Activated CD4-positive, alpha-beta T cell treated with anti-CD3 and anti-CD28 coated beads, Interleukin-2, amount 10 ng/mL, durations not matched to agents 24 days and 14 days (primary cell): ENCODE measurements around the gene NAA40. TPM values are rescaled to one million over a fixed set of nuclear protein-coding genes. Genes with fewer than 3 reads are reported as not detected.
"Not testable (repeated sequence)": the region's sequence is repeated elsewhere in the genome, so short reads cannot be mapped to it uniquely, and the experiment has no call there.

Experiments
- DNase-seq: peaks from one replicate; pipeline ENCODE4 v3.0.0; 2022
- H3K27ac Mint-ChIP-seq: one replicate; pipeline ENCODE4 v1.8.0; 2022; ENCODE audit warnings: mild to moderate bottlenecking, mixed read lengths
- H3K27me3 Mint-ChIP-seq: one replicate; pipeline ENCODE4 v1.8.0; 2022; ENCODE audit warnings: mixed read lengths
- H3K36me3 Mint-ChIP-seq: one replicate; pipeline ENCODE4 v1.8.0; 2022; ENCODE audit warnings: low read depth, mild to moderate bottlenecking, mixed read lengths
- H3K4me1 Mint-ChIP-seq: one replicate; pipeline ENCODE4 v1.8.0; 2021; ENCODE audit warnings: mixed read lengths
- H3K4me3 Mint-ChIP-seq: one replicate; pipeline ENCODE4 v1.8.0; 2022; ENCODE audit warnings: mild to moderate bottlenecking, moderate library complexity, mixed read lengths
- H3K9me3 Mint-ChIP-seq: one replicate; pipeline ENCODE4 v1.8.0; 2021; ENCODE audit warnings: mixed read lengths
- intact Hi-C: fragments of 100-400 bp; cut with micrococcal nuclease; formaldehyde crosslinking; loops from one replicate; pipeline ENCODE4 v1.15.1; 2023
- total RNA-seq: library from RNA; stranded (reverse); gene quantifications from 2 replicates; pipeline ENCODE4 v1.2.3, GENCODE V29; 2022

NAA40 gene
- total RNA-seq, 1 donor from 2014 or later: 26.1 TPM

DNA sequence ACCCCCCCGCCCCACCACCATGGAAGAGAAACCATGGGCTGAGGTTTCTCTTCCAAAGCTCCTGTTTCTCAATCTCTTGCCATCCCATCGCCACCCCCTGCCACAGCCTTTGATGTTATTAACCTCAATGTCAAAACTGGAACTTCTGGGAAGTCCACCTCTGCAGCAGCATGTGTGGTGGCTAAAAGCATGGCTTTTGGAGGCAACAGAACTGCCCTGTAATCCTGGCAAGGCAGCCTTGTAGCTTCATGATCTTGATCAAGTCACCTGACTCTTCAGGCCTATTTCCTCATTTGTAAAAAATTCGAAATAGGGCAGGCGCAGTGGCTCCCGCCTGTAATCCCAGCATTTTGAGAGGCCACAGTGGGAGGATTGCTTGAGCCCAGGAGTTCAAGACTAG, 32.1 kb downstream of the NAA40 start:
- Mint-ChIP-seq H3K4me3 (no peak overlapping the region), H3K27me3 (peaks cover 2% of the 10 kb centered on the region), H3K4me1 (peaks cover 8% of the 10 kb centered on the region), H3K27ac (no peak overlapping the region), H3K36me3 (peaks cover 4% of the 10 kb centered on the region), H3K9me3 (no peaks in the 10 kb centered on the region)
- DNase-seq: no peak
- intact Hi-C loops: loop anchor here (5.0 to 10.0 kb wide), 2 partner anchors 289 to 334 kb away; partner anchors contain the start of genes CATSPERZ, ESRRA and RTN3

- H3K9me3 Mint-ChIP-seq, H3K27me3 Mint-ChIP-seq, DNase-seq: not testable (repeated sequence)
- Mint-ChIP-seq H3K27ac (peak overlapping the region; percentile 99), H3K36me3 (peaks cover 19% of the 10 kb centered on the region), H3K4me1 (peaks cover 18% of the 10 kb centered on the region), H3K4me3 (peak overlapping the region; percentile 100)
- intact Hi-C loops: loop anchor here (1.0 to 10.0 kb wide), 4 partner anchors 12 to 331 kb away; partner anchors contain the start of genes CATSPERZ, ESRRA, NAA40 and OTUB1
These were observed 35.1 kb downstream of the NAA40 start for GRCh38 chr11:63973912-63974258.

DNA sequence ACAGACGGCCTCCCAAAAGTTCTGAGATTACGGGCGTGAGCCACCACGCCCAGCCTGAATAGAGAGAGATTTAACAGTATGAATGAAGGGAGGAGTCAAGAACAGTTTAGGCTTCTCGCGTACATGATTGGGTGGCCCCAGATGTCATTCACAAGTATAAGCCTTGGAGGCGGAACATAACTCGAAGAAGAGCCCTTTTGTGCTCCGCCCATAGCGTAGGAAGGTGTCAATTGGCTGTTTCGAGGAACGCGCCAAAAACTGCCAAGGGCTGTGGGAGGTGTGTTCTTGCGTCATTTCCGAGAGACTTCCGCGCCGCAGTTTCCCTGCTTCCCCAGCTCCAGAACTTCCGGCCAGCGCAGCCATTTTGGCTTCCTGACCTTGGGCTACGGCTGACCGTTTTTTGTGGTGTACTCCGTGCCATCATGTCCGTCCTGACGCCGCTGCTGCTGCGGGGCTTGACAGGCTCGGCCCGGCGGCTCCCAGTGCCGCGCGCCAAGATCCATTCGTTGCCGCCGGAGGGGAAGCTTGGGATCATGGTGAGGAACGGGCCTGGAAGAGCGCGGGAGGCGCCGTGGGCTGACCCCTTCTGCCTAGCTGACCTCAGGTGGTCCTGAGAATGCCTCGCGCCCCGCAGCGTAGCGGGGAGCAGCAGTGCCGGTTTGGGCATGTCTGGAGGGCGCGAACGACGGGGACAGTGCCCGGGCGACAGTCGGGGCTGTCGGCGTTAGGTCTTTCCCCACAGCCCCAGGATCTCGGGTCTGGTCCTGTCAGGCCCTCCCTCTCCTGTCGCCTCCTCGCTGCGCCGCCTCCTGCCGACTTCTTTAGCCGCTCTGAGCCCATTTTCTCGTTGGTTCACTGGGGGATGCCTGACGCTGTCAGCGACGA, 35.7 kb downstream of the NAA40 start, which contains the start of gene COX8A:
Gene COX8A, plus strand, starts transcription at position 362 of the 885 bp plus-strand sequence. Its CDS starts 61 bp downstream, at position 423.
- Mint-ChIP-seq H3K27me3 (peaks cover under 1% of the 10 kb centered on the region), H3K27ac (peak within 1 kb of the TSS; percentile 99), H3K4me3 (peak within 1 kb of the TSS; percentile 100), H3K36me3 (peaks cover 22% of the 10 kb centered on the region), H3K4me1 (peaks cover 18% of the 10 kb centered on the region), H3K9me3 (no peaks in the 10 kb centered on the region)
- peak; percentile 99 for DNase-seq
- intact Hi-C loops: loop anchor here (1.0 to 10.0 kb wide), 4 partner anchors 12 to 330 kb away; partner anchors contain the start of genes CATSPERZ, ESRRA, NAA40 and OTUB1

DNA sequence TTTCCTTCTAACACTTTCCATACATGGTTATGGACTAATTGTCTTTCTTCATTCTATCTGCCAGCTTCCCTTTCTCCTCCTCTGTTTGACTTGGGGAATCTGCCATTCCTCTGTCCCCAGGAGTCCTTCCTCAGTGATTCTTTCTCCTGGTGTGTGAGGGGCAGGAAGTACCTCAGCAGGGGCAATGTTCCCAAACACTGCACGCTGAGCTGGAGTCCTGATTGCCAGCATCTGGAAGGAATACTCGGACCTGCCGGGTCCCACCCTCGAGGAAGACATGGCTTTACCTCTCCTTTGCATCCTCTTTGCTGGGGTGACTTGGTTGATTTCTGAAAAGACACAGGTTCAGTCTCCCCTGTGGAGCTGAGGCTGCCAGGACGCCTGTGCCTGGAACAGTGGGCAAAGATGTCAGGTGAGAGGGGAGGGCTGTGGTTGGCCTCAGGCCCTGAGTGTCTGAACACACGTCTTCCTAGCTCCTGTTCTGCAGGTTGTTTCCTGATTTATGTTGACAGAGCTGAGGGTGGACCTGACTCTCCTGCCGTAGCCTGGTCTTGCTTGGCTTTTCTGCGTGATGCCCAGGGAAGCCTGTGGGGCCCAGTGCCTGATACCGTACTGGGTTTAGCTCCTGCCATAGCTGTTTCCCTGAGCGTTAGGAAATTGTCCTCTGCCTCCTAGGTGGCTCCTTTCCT, 39.9 kb downstream of the NAA40 start:
- intact Hi-C loops: loop anchor here (10.0 kb wide), 1 partner anchor 326 kb away; the partner anchor contains the start of genes CATSPERZ and ESRRA
- Mint-ChIP-seq H3K9me3 (no peaks in the 10 kb centered on the region), H3K4me1 (peaks cover 18% of the 10 kb centered on the region), H3K27me3 (no peaks in the 10 kb centered on the region), H3K27ac (peak overlapping the region; percentile 34), H3K4me3 (no peak overlapping the region), H3K36me3 (peaks cover 22% of the 10 kb centered on the region)
- DNase-seq: no peak

DNA sequence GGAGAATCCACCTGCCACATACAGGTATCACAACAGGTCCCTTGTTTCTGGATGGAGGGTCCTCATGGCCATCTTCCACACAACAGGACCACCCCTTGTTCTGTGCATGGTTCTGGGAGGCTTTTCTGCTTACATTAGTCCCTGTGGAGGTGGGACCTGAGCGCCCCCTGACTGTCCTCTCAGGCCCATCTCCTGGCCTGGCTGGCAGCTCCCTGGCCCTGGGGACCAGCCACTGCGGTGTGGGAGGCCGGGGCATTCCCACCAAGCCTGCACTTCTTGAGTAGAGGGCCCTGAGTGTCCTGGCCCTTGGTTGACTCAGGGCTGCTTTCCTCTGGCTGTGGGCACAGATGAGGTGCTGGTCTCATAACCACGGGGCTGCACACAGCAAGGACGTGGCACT, 40.6 kb downstream of the NAA40 start:
- H3K27ac Mint-ChIP-seq: no peak overlapping the region
- DNase-seq: no peak
- intact Hi-C loops: loop anchor here (10.0 kb wide), 1 partner anchor 325 kb away; the partner anchor contains the start of genes CATSPERZ and ESRRA
- no peaks in the 10 kb centered on the region for H3K9me3 Mint-ChIP-seq
- H3K36me3 Mint-ChIP-seq: peaks cover 21% of the 10 kb centered on the region
- H3K27me3 Mint-ChIP-seq: no peaks in the 10 kb centered on the region
- no peak overlapping the region for H3K4me3 Mint-ChIP-seq
- H3K4me1 Mint-ChIP-seq: peaks cover 17% of the 10 kb centered on the region

- Mint-ChIP-seq H3K27me3 (no peaks in the 10 kb centered on the region), H3K36me3 (peaks cover 22% of the 10 kb centered on the region), H3K9me3 (no peaks in the 10 kb centered on the region), H3K4me3 (peak overlapping the region; percentile 99), H3K4me1 (peaks cover 29% of the 10 kb centered on the region), H3K27ac (peak overlapping the region; percentile 97)
- DNase-seq: peak; percentile 94
- intact Hi-C loops: loop anchor here (1.0 to 5.0 kb wide), 3 partner anchors 11 to 148 kb away; partner anchors contain the start of genes COX8A, MARK2 and NAA40
These were observed 47.0 kb downstream of the NAA40 start for GRCh38 chr11:63985812-63986155.

GRCh38 chr11:63986156-63986931, 47.5 kb downstream of the NAA40 start, which contains the start of gene OTUB1:
Gene OTUB1, plus strand, starts transcription at chr11:63986438. Its CDS starts 19 bp downstream, at chr11:63986457.
- peak within 1 kb of the TSS; percentile 99 for H3K4me3 Mint-ChIP-seq
- H3K9me3 Mint-ChIP-seq: no peaks in the 10 kb centered on the region
- H3K27ac Mint-ChIP-seq: peak within 1 kb of the TSS; percentile 97
- peaks cover 25% of the 10 kb centered on the region for H3K36me3 Mint-ChIP-seq
- H3K4me1 Mint-ChIP-seq: peaks cover 29% of the 10 kb centered on the region
- intact Hi-C loops: loop anchor here (1.0 to 5.0 kb wide), 3 partner anchors 12 to 149 kb away; partner anchors contain the start of genes COX8A, MARK2 and NAA40
- DNase-seq: peak; percentile 97
- no peaks in the 10 kb centered on the region for H3K27me3 Mint-ChIP-seq

- H3K27ac Mint-ChIP-seq: peak overlapping the region; percentile 66
- H3K4me1 Mint-ChIP-seq: peaks cover 31% of the 10 kb centered on the region
- no peaks in the 10 kb centered on the region for H3K9me3 Mint-ChIP-seq
- intact Hi-C loops: loop anchor here (1.0 to 5.0 kb wide), 3 partner anchors 13 to 150 kb away; partner anchors contain the start of genes COX8A, MARK2 and NAA40
- peak overlapping the region; percentile 81 for H3K4me3 Mint-ChIP-seq
- DNase-seq: no peak
- H3K36me3 Mint-ChIP-seq: peaks cover 31% of the 10 kb centered on the region
- no peaks in the 10 kb centered on the region for H3K27me3 Mint-ChIP-seq
These were observed 48.2 kb downstream of the NAA40 start for GRCh38 chr11:63986932-63987513.

DNA sequence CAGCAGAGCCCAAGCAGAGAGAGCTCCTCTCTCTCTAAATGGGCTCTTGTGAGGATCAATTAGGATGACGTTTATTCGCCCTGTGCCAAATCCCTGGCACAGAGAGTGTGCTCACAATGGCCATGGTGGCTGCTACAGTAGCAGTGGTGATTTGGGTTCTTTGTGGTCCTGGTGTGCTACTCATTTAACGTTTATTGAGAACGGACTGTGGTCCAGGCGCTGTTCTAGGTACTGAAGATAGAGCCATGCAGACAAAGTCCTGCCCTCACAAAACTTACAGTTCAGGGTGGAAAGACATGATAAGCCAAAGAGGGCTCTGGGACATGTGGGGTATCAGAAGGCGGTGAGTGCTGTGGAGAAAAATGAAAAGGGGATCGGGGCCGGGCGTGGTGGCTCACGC, 52.8 kb downstream of the NAA40 start:
- Mint-ChIP-seq H3K27me3 (no peaks in the 10 kb centered on the region), H3K36me3 (peaks cover 51% of the 10 kb centered on the region), H3K27ac (no peak overlapping the region), H3K4me1 (peaks cover 26% of the 10 kb centered on the region), H3K4me3 (no peak overlapping the region), H3K9me3 (no peaks in the 10 kb centered on the region)
- DNase-seq: no peak
- intact Hi-C loops: no loop called here

DNA sequence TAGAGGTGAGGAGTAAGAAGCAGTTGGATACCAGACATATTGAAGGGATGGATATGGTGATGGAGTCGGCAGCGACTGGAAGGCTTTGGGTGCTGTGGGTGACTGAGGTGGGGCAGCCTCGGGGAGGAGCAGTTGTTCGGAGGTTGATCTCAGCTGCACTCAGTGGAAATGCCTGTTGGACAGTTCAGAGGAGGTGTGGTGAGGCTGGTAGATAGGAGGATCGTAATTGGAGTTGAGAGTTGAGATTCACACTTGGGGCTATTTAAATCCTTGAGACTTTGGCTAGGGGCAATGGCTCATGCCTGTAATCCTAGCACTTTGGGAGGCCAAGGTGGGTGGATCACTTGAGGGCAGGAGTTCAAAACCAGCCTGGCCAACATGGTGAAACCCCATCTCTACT, 54.3 kb downstream of the NAA40 start:
- no peak for DNase-seq
- H3K27ac Mint-ChIP-seq: no peak overlapping the region
- H3K9me3 Mint-ChIP-seq: no peaks in the 10 kb centered on the region
- H3K4me3 Mint-ChIP-seq: no peak overlapping the region
- no peaks in the 10 kb centered on the region for H3K27me3 Mint-ChIP-seq
- intact Hi-C loops: no loop called here
- peaks cover 61% of the 10 kb centered on the region for H3K36me3 Mint-ChIP-seq
- H3K4me1 Mint-ChIP-seq: peaks cover 19% of the 10 kb centered on the region

DNA sequence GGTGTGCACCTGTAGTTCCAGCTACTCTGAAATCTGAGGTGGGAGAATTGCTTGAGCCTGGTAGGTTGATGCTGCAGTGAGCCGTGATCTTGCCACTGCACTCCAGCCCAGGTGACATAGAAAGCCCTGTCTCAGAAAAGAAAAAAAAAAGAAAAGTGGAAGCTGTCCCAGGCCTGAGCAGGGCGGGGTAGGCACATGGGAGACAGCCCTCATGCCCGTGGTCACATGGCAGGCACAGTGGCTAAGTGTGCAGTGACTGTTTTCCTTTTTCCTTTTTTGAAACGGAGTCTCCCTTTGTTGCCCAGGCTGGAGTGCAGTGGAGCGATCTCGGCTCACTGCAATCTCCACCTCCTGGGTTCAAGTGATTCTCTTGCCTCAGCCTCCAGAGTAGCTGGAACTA, 55.2 kb downstream of the NAA40 start:
- intact Hi-C loops: no loop called here
- Mint-ChIP-seq H3K36me3 (peaks cover 56% of the 10 kb centered on the region), H3K27ac (no peak overlapping the region), H3K4me3 (no peak overlapping the region), H3K4me1 (peaks cover 15% of the 10 kb centered on the region), H3K27me3 (no peaks in the 10 kb centered on the region), H3K9me3 (no peaks in the 10 kb centered on the region)
- DNase-seq: no peak

DNA sequence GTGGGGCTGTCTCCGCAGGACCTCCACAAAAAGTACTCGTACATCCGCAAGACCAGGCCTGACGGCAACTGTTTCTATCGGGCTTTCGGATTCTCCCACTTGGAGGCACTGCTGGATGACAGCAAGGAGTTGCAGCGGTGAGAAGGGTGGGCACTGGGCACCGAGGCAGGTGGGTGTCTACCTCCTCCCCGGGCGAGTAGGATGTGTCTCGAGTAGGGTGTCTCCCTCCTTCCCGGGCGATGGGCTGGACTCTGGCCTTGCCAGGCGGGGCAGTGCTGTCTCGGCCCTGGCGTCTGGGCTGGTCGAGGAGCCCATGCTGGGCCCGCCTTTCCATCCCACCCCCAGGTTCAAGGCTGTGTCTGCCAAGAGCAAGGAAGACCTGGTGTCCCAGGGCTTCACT, 57.7 kb downstream of the NAA40 start:
- peaks cover 43% of the 10 kb centered on the region for H3K36me3 Mint-ChIP-seq

More for the DNA sequence above, 57.7 kb downstream of the NAA40 start:
- peaks cover 1% of the 10 kb centered on the region for H3K27me3 Mint-ChIP-seq
- no peak overlapping the region for H3K4me3 Mint-ChIP-seq
- intact Hi-C loops: loop anchor here (5.0 kb wide), 1 partner anchor 229 kb away; the partner anchor contains the start of gene ZFTA
- H3K4me1 Mint-ChIP-seq: peaks cover 13% of the 10 kb centered on the region
- H3K9me3 Mint-ChIP-seq: no peaks in the 10 kb centered on the region
- no peak for DNase-seq
- H3K27ac Mint-ChIP-seq: no peak overlapping the region
